Activated naive CD4-positive, alpha-beta T cell treated with anti-CD3 and anti-CD28 coated beads, Interleukin-2, amount 50 U/mL, for 72 hours (primary cell): ENCODE results near the gene PRICKLE2. TPM values are rescaled to one million over a fixed set of nuclear protein-coding genes. Genes with fewer than 3 reads are reported as not detected.

Experiments
- ATAC-seq, 2 donors: fragments of 150-1000 bp; cut with Tn5 transposase; 2 replicates each; pipeline ENCODE4 v1.10.0; 2021; ENCODE audit warnings: mild to moderate bottlenecking in 2 of 2, moderate library complexity in 2 of 2
- DNase-seq, 2 donors: peaks; one replicate each; pipeline ENCODE4 v3.0.0; 2021 to 2022; ENCODE audit warnings: low spot score in 2 of 2
- H3K27ac Mint-ChIP-seq, 2 donors: one replicate each; pipeline ENCODE4 v1.8.0; 2022; ENCODE audit warnings: mild to moderate bottlenecking in 2 of 2, mixed read lengths in 2 of 2
- H3K36me3 Mint-ChIP-seq, 2 donors: one replicate each; pipeline ENCODE4 v1.8.0; 2022; ENCODE audit warnings: mixed read lengths in 2 of 2
- H3K9me3 Mint-ChIP-seq, 2 donors: one replicate each; pipeline ENCODE4 v1.8.0; 2022; ENCODE audit warnings: mixed read lengths in 2 of 2
- total RNA-seq, 2 donors: library from RNA; stranded (reverse); gene quantifications; one replicate each; pipeline ENCODE4 v1.2.3, GENCODE V29; 2022

Gene PRICKLE2
- total RNA-seq, 2 donors from 2014 or later, result not detected

DNA sequence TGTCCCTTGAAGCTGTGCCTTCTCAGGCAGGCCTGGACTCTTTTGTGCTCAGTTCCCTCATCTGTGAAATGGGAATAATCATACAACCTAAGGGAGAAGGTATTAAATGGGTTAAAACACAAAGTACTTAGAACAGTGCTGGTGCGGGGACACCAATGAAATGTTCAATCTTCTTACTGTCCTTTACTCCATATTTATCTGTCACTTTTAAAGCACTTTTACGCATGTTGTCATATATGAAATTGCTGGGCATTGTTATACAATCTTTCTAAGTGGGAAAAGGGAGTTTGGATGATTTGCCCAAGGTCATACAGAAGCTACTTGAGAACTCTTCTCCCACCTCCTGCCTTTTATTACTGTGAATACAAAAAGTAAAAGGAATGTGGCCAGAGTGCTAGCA is 114.2 kb downstream of the PRICKLE2 start:
- H3K9me3 Mint-ChIP-seq, result peaks cover 12 to 21% of the 10 kb centered on the region in 2 donors
- no peak overlapping the region for H3K27ac Mint-ChIP-seq
- no peak for ATAC-seq
- peaks cover 0 to 15% of the 10 kb centered on the region in 2 donors for H3K36me3 Mint-ChIP-seq
- no peak for DNase-seq

DNA sequence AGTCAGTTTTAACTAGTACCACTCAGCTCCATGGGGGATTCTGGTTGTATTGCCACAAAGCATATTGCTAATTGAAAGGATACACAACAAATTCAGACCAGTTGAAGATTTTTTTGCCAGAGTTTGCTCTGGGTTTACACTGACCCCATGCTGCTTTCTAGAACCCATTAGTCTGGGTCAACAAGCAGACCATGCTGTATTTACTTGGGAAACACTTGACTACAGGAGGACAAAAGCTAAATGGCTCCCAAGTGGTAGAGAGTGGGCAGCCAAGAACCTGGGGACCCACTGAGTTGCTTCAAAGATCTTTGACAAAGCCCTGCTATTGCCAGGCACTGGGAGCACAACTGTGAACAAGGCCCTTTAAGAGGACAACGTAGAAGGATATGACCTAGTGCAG is 115.2 kb downstream of the PRICKLE2 start:
- Mint-ChIP-seq H3K36me3 (peaks cover 0 to 10% of the 10 kb centered on the region in 2 donors), H3K27ac (no peak overlapping the region), H3K9me3 (peaks cover 12 to 16% of the 10 kb centered on the region in 2 donors)
- ATAC-seq (no peak), DNase-seq (no peak)

GRCh38 chr3:64109438-64109837 is 115.8 kb downstream of the PRICKLE2 start:
- Mint-ChIP-seq H3K36me3 (peaks cover 0 to 9% of the 10 kb centered on the region in 2 donors), H3K27ac (no peak overlapping the region), H3K9me3 (peaks cover 11 to 14% of the 10 kb centered on the region in 2 donors)
- DNase-seq, result no peak
- no peak for ATAC-seq

GRCh38 chr3:64108784-64109317 is 116.4 kb downstream of the PRICKLE2 start:
- ATAC-seq (no peak), DNase-seq (no peak)
- no peak overlapping the region for H3K27ac Mint-ChIP-seq
- H3K9me3 Mint-ChIP-seq, result peaks cover 7 to 9% of the 10 kb centered on the region in 2 donors
- peaks cover 0 to 9% of the 10 kb centered on the region in 2 donors for H3K36me3 Mint-ChIP-seq

- Mint-ChIP-seq H3K36me3 (peaks cover 0 to 9% of the 10 kb centered on the region in 2 donors), H3K9me3 (peaks cover 7% of the 10 kb centered on the region in 2 donors), H3K27ac (no peak overlapping the region)
- DNase-seq, result no peak
- no peak for ATAC-seq
These were observed 117.0 kb downstream of the PRICKLE2 start for GRCh38 chr3:64108231-64108630.

DNA sequence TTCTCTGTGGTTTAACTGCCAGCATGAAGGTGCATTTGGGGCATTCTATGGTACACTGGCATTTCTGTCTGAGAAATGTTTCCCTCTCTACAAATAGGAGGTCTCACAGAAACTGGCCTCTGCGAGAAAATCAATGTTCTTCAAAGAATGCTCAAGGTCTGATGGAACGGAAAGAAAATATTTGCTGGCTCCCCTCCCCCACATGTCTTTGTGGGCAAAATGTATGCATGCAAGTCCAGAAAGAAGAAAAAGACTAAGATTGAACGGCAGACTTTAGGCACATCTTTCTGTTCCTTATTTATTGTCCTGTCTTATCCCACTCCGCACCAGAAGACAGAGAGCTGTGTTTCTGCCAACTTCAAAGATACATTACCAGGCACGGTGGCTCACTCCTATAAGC is 118.1 kb downstream of the PRICKLE2 start:
- DNase-seq, result no peak
- H3K27ac Mint-ChIP-seq, result no peak overlapping the region
- H3K9me3 Mint-ChIP-seq, result peaks cover under 1 to 2% of the 10 kb centered on the region in 2 donors
- ATAC-seq, result no peak
- H3K36me3 Mint-ChIP-seq, result peaks cover 0 to 3% of the 10 kb centered on the region in 2 donors

- DNase-seq, result no peak
- no peaks in the 10 kb centered on the region for H3K36me3 Mint-ChIP-seq
- H3K9me3 Mint-ChIP-seq, result no peaks in the 10 kb centered on the region
- ATAC-seq, result no peak
- no peak overlapping the region for H3K27ac Mint-ChIP-seq
These were observed 119.5 kb downstream of the PRICKLE2 start for GRCh38 chr3:64105816-64106215.

- H3K36me3 Mint-ChIP-seq, result no peaks in the 10 kb centered on the region
- H3K9me3 Mint-ChIP-seq, result no peaks in the 10 kb centered on the region
- ATAC-seq (peak in 1 of 2 donors; percentile 61), DNase-seq (no peak)
- no peak overlapping the region for H3K27ac Mint-ChIP-seq
These were observed 120.6 kb downstream of the PRICKLE2 start for GRCh38 chr3:64104691-64105111.

DNA sequence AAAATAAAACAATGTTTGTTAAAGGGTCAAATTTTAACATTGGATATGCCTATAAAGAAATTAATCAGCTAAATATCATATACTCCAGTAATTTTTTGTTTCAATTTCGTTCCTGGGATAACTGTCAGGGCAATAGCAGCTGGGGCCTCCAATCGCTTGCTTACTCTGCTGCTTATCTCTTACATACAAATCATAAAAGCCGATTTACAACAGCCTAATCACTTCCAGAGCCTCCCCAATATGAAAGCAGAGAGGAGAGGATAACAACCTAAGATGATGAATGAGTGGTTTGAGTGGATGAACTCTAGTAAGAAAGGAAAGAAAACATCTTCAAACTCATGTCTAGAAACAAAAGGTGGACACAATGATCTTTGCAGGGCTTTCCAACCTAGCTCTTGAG is 121.3 kb downstream of the PRICKLE2 start:
- Mint-ChIP-seq H3K9me3 (no peaks in the 10 kb centered on the region), H3K36me3 (no peaks in the 10 kb centered on the region), H3K27ac (no peak overlapping the region)
- ATAC-seq (no peak), DNase-seq (no peak)

DNA sequence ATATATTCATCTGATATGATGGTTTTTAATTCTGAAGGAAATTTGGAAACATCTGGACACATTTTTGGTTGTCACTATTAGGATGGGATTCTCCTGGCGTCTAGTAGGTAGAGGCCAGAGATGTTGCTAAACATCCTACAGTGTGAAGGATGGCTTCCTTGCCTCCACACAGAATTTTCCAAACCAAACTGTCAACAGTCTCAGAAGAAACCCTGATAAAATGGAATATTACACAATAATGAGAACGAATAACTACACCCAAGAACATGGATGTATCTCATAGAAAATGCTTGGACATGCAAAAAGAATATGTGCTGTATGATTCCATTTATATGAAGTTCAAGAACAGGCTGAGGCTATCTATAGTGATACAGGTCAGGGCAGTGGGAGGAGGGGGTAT is 122.1 kb downstream of the PRICKLE2 start:
- Mint-ChIP-seq H3K9me3 (no peaks in the 10 kb centered on the region), H3K27ac (no peak overlapping the region), H3K36me3 (no peaks in the 10 kb centered on the region)
- no peak for DNase-seq
- ATAC-seq, result no peak

DNA sequence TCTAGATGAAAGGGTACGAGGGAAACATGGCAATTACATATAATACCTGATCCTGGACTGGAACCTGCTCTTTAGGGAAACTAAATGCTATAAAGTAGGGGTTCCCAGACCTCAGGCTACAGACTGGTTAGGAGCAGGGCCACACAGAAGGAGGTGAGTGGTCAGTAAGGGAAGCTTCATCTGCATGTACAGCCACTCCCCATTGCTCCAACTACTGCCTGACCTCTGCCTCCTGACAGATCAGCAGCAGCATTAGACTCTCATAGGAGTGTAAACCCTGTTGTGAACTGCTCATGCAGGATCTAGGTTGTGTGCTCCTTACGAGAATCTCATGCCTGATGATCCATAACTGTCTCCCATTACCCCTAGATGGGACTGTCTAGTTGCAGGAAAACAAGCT is 123.1 kb downstream of the PRICKLE2 start:
- H3K27ac Mint-ChIP-seq, result no peak overlapping the region
- no peaks in the 10 kb centered on the region for H3K36me3 Mint-ChIP-seq
- no peak for DNase-seq
- ATAC-seq, result no peak
- H3K9me3 Mint-ChIP-seq, result no peaks in the 10 kb centered on the region

DNA sequence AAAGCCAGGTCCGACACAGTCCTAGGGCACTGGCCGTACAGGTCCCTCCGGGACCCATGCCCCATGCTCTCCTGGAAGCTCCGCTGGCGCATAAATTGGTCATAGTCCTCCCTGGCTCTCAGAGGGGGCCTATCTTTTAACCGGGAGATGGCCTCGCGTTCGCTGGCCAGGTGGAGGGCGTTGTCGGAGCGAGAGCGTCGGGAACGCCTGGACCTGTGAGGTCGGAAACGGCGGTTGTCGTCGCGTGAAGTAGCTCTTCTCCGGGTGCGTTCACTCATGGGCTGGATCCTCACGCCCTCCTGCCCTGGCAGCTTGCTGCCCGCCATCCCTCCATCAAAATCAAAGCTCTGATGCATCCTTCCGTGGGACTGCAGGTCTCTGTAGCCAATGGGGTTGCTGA is 126.0 kb downstream of the PRICKLE2 start:
- Mint-ChIP-seq H3K9me3 (no peaks in the 10 kb centered on the region), H3K27ac (no peak overlapping the region), H3K36me3 (no peaks in the 10 kb centered on the region)
- DNase-seq, result no peak
- ATAC-seq, result no peak

DNA sequence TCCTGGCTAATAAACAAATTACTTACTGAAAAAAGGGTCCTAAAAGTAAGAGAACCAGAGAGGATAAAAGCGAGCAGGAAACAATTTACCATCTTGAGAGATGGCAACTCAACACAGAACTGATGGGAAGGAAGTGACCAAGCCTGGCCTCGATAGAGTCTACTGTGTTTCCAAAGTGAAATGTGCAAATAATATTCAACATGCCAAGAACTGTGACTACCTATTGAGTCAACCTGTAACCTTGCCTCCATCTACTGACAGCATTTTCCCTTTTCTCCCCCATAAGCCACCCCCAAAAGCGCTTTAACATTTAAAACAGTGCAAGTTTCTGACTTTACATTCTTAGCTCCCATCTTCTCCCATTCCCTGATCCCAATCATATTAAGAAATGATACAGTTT is 126.6 kb downstream of the PRICKLE2 start:
- Mint-ChIP-seq H3K9me3 (no peaks in the 10 kb centered on the region), H3K27ac (no peak overlapping the region), H3K36me3 (no peaks in the 10 kb centered on the region)
- ATAC-seq (no peak), DNase-seq (no peak)

GRCh38 chr3:64097920-64098319 is 127.3 kb downstream of the PRICKLE2 start:
- Mint-ChIP-seq H3K9me3 (no peaks in the 10 kb centered on the region), H3K27ac (no peak overlapping the region), H3K36me3 (no peaks in the 10 kb centered on the region)
- no peak for ATAC-seq
- no peak for DNase-seq

DNA sequence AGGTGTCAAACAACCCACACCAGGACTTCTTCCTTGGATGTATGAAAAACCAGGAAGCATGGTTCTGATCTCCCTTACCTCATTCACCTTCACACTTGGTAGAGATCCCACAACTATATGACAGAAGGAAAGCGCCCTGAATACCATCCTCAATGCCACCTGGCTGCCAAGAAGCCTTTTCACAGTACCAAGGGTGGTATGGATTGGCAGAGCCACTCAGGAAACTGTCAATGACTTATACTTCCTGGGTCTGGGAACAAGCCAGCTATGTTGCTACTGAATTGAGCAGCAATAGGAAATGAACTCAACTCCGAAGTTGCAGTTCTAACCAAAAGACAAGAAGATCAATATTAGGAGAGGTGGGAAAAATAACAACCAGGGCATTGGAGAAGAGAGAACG is 129.5 kb downstream of the PRICKLE2 start:
- Mint-ChIP-seq H3K9me3 (no peaks in the 10 kb centered on the region), H3K27ac (no peak overlapping the region), H3K36me3 (no peaks in the 10 kb centered on the region)
- ATAC-seq (no peak), DNase-seq (no peak)

- Mint-ChIP-seq H3K9me3 (no peaks in the 10 kb centered on the region), H3K27ac (no peak overlapping the region), H3K36me3 (no peaks in the 10 kb centered on the region)
- no peak for ATAC-seq
- no peak for DNase-seq
These were observed 130.6 kb downstream of the PRICKLE2 start for GRCh38 chr3:64094713-64095079.

- Mint-ChIP-seq H3K36me3 (no peaks in the 10 kb centered on the region), H3K27ac (no peak overlapping the region), H3K9me3 (no peaks in the 10 kb centered on the region)
- ATAC-seq (no peak), DNase-seq (no peak)
These were observed 131.2 kb downstream of the PRICKLE2 start for GRCh38 chr3:64093825-64094712.

DNA sequence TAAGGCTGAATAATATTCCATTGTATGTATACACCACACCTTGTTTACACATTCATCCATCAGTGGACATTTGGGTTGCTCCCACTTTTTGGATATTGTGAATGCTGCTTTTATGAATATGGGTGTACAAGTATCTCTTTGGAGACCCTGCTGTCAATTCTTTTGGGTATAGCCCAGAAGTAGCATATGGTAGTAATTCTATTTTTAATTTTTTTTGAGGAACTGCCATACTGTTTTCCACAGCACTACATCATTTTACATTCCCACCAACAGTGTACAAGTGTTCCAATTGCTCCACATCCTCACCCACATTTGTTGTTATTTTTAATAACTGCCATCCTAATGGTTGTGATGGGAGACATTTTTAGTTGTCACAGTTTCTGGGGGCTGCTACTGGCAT is 132.1 kb downstream of the PRICKLE2 start:
- ATAC-seq, result no peak

More for the DNA sequence above, 132.1 kb downstream of the PRICKLE2 start:
- H3K36me3 Mint-ChIP-seq, result no peaks in the 10 kb centered on the region
- no peak overlapping the region for H3K27ac Mint-ChIP-seq
- no peak for DNase-seq
- H3K9me3 Mint-ChIP-seq, result no peaks in the 10 kb centered on the region
